Caco-2 (cell line): ENCODE data around the gene ARSI. TPM values are rescaled to one million over a fixed set of nuclear protein-coding genes. Genes with fewer than 3 reads are reported as not detected.

Source experiments
- BruUV-seq: library from RNA; stranded (reverse); fragments of 400-500 nt; replicated peaks from 2 replicates; lab custom pipeline; 2021; lab: Mats Ljungman, UMichigan
- CTCF ChIA-PET: fragments of 300-600 bp; sonication (Branson Sonifier 250); formaldehyde crosslinking; loops from one replicate; lab custom pipeline; 2022; ENCODE audit warnings: antibody characterized with exemption; lab: Charles Lee
- POLR2A ChIA-PET: fragments of 300-600 bp; sonication (Branson Sonifier 250); formaldehyde crosslinking; loops from one replicate; lab custom pipeline; 2022; ENCODE audit warnings: antibody characterized with exemption; lab: Charles Lee
- DNase-seq, 2 experiments: peaks; one replicate each; pipeline versions ENCODE4 v3.0.0 to v3.0.0-alpha.2; 2020 to 2022
- H3K27me3 ChIP-seq: replicated peaks from 2 replicates; pipeline ENCODE4 v1.6.0; 2011; ENCODE audit warnings: low read length; ENCODE audit not compliant: control insufficient read depth, insufficient read depth
- H3K36me3 ChIP-seq: 2 replicates; pipeline ENCODE4 v1.5.1; 2011; ENCODE audit warnings: low read length; ENCODE audit not compliant: control insufficient read depth, insufficient read depth
- H3K4me1 ChIP-seq: fragments of 250-450 bp; sonication (Bioruptor Pico); 2 replicates; pipeline ENCODE4 v1.5.1; 2020; ENCODE audit warnings: mild to moderate bottlenecking
- H3K4me3 ChIP-seq: 2 replicates; pipeline ENCODE4 v1.5.1; 2011; ENCODE audit warnings: low read depth, mild to moderate bottlenecking, control low read depth, low read length
- H3K9me3 ChIP-seq: fragments of 250-450 bp; sonication (Bioruptor Pico); 2 replicates; pipeline ENCODE4 v1.5.1; 2020; ENCODE audit warnings: mild to moderate bottlenecking, moderate library complexity
- H3K27ac Mint-ChIP-seq: one replicate; pipeline ENCODE4 v1.8.0; 2022; ENCODE audit warnings: mixed read lengths; ENCODE audit not compliant: unreplicated experiment
- H3K27me3 Mint-ChIP-seq: one replicate; pipeline ENCODE4 v1.8.0; 2022; ENCODE audit warnings: mixed read lengths; ENCODE audit not compliant: insufficient read depth, unreplicated experiment
- H3K36me3 Mint-ChIP-seq: one replicate; pipeline ENCODE4 v1.8.0; 2022; ENCODE audit warnings: mild to moderate bottlenecking, mixed read lengths; ENCODE audit not compliant: insufficient read depth, unreplicated experiment
- H3K4me1 Mint-ChIP-seq: one replicate; pipeline ENCODE4 v1.8.0; 2022; ENCODE audit warnings: low read depth, mixed read lengths; ENCODE audit not compliant: unreplicated experiment
- H3K4me3 Mint-ChIP-seq: one replicate; pipeline ENCODE4 v1.8.0; 2022; ENCODE audit warnings: mild to moderate bottlenecking, moderate library complexity, mixed read lengths; ENCODE audit not compliant: unreplicated experiment
- H3K9me3 Mint-ChIP-seq: one replicate; pipeline ENCODE4 v1.8.0; 2022; ENCODE audit warnings: mixed read lengths; ENCODE audit not compliant: unreplicated experiment
- CTCF ChIP-seq, 2 experiments: fragments of 200-600 bp in 1 of 2; IDR thresholded peaks; 1 replicate in 1 of 2; 2 replicates in 1 of 2; pipeline versions ENCODE4 v1.5.1 to v1.8.0; 2011 to 2022; ENCODE audit warnings: antibody characterized with exemption in 1 of 2, control low read depth in 1 of 2, inconsistent platforms in 1 of 2, low read depth in 1 of 2, low read length in 1 of 2, mild to moderate bottlenecking in 1 of 2, moderate library complexity in 1 of 2; ENCODE audit not compliant: insufficient read depth in 1 of 2, severe bottlenecking in 1 of 2, unreplicated experiment in 1 of 2
- intact Hi-C: fragments of 100-400 bp; cut with micrococcal nuclease; formaldehyde crosslinking; loops from one replicate; pipeline ENCODE4 v1.10.0; 2022; ENCODE audit not compliant: unreplicated experiment
- total RNA-seq: library from RNA; stranded (reverse); gene quantifications from 2 replicates; pipeline ENCODE4 v1.2.3, GENCODE V29; 2022

ARSI gene
- total RNA-seq, 1 experiment from 2014 or later: 0.52 TPM

GRCh38 chr5:150294551-150295071 is 8.1 kb downstream of the ARSI start:
- no TSS peak for BruUV-seq
- H3K9me3 ChIP-seq: no peaks in the 10 kb centered on the region
- ChIA-PET CTCF (no interaction called here), POLR2A (no interaction called here)
- H3K4me1 ChIP-seq: no peaks in the 10 kb centered on the region
- TF ChIP-seq CTCF (IDR thresholded peaks at IDR 0.05; ENCODE audit: insufficient read depth in 1 of 2, low read depth in 1 of 2, low read length in 1 of 2, severe bottlenecking in 1 of 2, unreplicated experiment in 1 of 2): no peak
- no peak overlapping the region for H3K4me3 ChIP-seq
- Mint-ChIP-seq H3K27me3 (peaks cover 6% of the 10 kb centered on the region), H3K27ac (no peak overlapping the region), H3K9me3 (no peaks in the 10 kb centered on the region), H3K4me3 (no peak overlapping the region), H3K4me1 (no peaks in the 10 kb centered on the region), H3K36me3 (no peaks in the 10 kb centered on the region)
- intact Hi-C loops: no loop called here
- no peaks in the 10 kb centered on the region for H3K36me3 ChIP-seq
- DNase-seq: no peak
- H3K27me3 ChIP-seq: no peaks in the 10 kb centered on the region

GRCh38 chr5:150293091-150293941 is 9.4 kb downstream of the ARSI start:
- Mint-ChIP-seq H3K9me3 (no peaks in the 10 kb centered on the region), H3K36me3 (peaks cover 4% of the 10 kb centered on the region), H3K27me3 (peaks cover 6% of the 10 kb centered on the region), H3K27ac (no peak overlapping the region), H3K4me3 (no peak overlapping the region), H3K4me1 (no peaks in the 10 kb centered on the region)
- ChIA-PET CTCF (no interaction called here), POLR2A (no interaction called here)
- Histone ChIP-seq H3K36me3 (no peaks in the 10 kb centered on the region), H3K27me3 (no peaks in the 10 kb centered on the region), H3K4me1 (no peaks in the 10 kb centered on the region), H3K9me3 (no peaks in the 10 kb centered on the region), H3K4me3 (no peak overlapping the region)
- TF ChIP-seq CTCF (IDR thresholded peaks at IDR 0.05; ENCODE audit: insufficient read depth in 1 of 2, low read depth in 1 of 2, low read length in 1 of 2, severe bottlenecking in 1 of 2, unreplicated experiment in 1 of 2): no peak
- BruUV-seq: no TSS peak
- DNase-seq: no peak
- intact Hi-C loops: no loop called here

GRCh38 chr5:150291388-150292385 is 11.0 kb downstream of the ARSI start:
- H3K27ac Mint-ChIP-seq: no peak overlapping the region
- Histone ChIP-seq H3K36me3 (no peaks in the 10 kb centered on the region), H3K4me3 (no peak overlapping the region), H3K9me3 (no peaks in the 10 kb centered on the region), H3K27me3 (no peaks in the 10 kb centered on the region), H3K4me1 (no peaks in the 10 kb centered on the region)
- no TSS peak for BruUV-seq
- CTCF ChIA-PET: interaction anchor here (0.6 kb wide), 2 partner anchors 57 to 146 kb away, joined by 4 to 7 read pairs; no protein-coding TSS in a partner anchor
- POLR2A ChIA-PET: no interaction called here
- no peak for TF ChIP-seq CTCF (IDR thresholded peaks at IDR 0.05; ENCODE audit: insufficient read depth in 1 of 2, low read depth in 1 of 2, low read length in 1 of 2, severe bottlenecking in 1 of 2, unreplicated experiment in 1 of 2)
- no peak overlapping the region for H3K4me3 Mint-ChIP-seq
- peaks cover 7% of the 10 kb centered on the region for H3K27me3 Mint-ChIP-seq
- H3K9me3 Mint-ChIP-seq: no peaks in the 10 kb centered on the region
- H3K4me1 Mint-ChIP-seq: no peaks in the 10 kb centered on the region
- intact Hi-C loops: no loop called here
- no peak for DNase-seq
- H3K36me3 Mint-ChIP-seq: peaks cover 4% of the 10 kb centered on the region
